Fibroblast of lung (primary cell): ENCODE measurements around the gene CASQ2.

Experiments used
- CTCF ChIP-seq, 2 donors: IDR thresholded peaks in 1 of 2; conservative IDR thresholded peaks in 1 of 2; 1 replicate in 1 of 2; 2 replicates in 1 of 2; pipeline ENCODE4 v1.5.1; 2011 to 2012; ENCODE audit warnings: low read length in 2 of 2, control low read depth in 1 of 2, inconsistent platforms in 1 of 2, low read depth in 1 of 2, mild to moderate bottlenecking in 1 of 2
- EZH2 ChIP-seq: IDR thresholded peaks from 2 replicates; pipeline ENCODE4 v1.5.1; 2012; ENCODE audit warnings: low read length, control low read depth, mild to moderate bottlenecking; ENCODE audit errors: missing control alignments

- no peak for TF ChIP-seq CTCF (conservative IDR thresholded peaks at IDR 0.05 in 1 of 2, IDR thresholded peaks at IDR 0.05 in 1 of 2; ENCODE audit: low read depth in 1 of 2, low read length in 2 of 2)
- no peak for TF ChIP-seq EZH2
Observed at GRCh38 chr1:115740811-115741210, 27.7 kb downstream of the CASQ2 start.
